Gastroesophageal sphincter (tissue), 3 donors: ENCODE data around the gene SIGLEC6.

Source experiments
- CTCF ChIP-seq, 4 experiments: fragments of 200-600 bp in 2 of 4; fragments of 450-650 bp in 2 of 4; sonication (generic) in 1 of 4; IDR thresholded peaks; one replicate each; pipeline ENCODE4 v1.5.1; 2017 to 2019; ENCODE audit warnings: antibody characterized with exemption in 4 of 4, mild to moderate bottlenecking in 2 of 4, moderate library complexity in 2 of 4
- EP300 ChIP-seq: sonication (generic); formaldehyde crosslinking; IDR thresholded peaks from one replicate; pipeline ENCODE4 v1.6.1; 2017; ENCODE audit warnings: antibody characterized with exemption, mild to moderate bottlenecking
- POLR2A ChIP-seq, 2 donors: fragments of 450-650 bp; IDR thresholded peaks; one replicate each; pipeline ENCODE4 v1.6.1; 2017; ENCODE audit warnings: antibody characterized with exemption in 2 of 2, mild to moderate bottlenecking in 2 of 2, moderate library complexity in 1 of 2
- POLR2AphosphoS5 ChIP-seq: sonication (generic); formaldehyde crosslinking; IDR thresholded peaks from one replicate; pipeline ENCODE4 v1.6.1; 2017; ENCODE audit warnings: antibody characterized with exemption

GRCh38 chr19:51490676-51491075 is 40.8 kb downstream of the SIGLEC6 start:
- TF ChIP-seq CTCF (IDR thresholded peaks at IDR 0.05) (no peak), POLR2AphosphoS5 (no peak), POLR2A (IDR thresholded peaks at IDR 0.05) (no peak), EP300 (no peak)
